Activated T-cell treated with anti-CD3 and anti-CD28 coated beads for 24 hours (primary cell): ENCODE results near the gene DQX1.

Source experiments
- DNase-seq: peaks from one replicate; pipeline ENCODE4 v3.0.0-alpha.2; 2020; ENCODE audit warnings: low read depth

Gene DQX1

GRCh38 chr2:74511104-74511989, 14.7 kb downstream of the DQX1 start:
- no peak for DNase-seq

GRCh38 chr2:74510272-74510671, 15.8 kb downstream of the DQX1 start:
- no peak for DNase-seq

GRCh38 chr2:74507926-74508520, 18.0 kb downstream of the DQX1 start:
- no peak for DNase-seq

GRCh38 chr2:74507145-74507925, 18.7 kb downstream of the DQX1 start, which contains the start of gene PCGF1:
Gene PCGF1, minus strand, starts transcription at chr2:74507695. Its CDS starts 27 bp downstream, at chr2:74507668.
- DNase-seq: peak; percentile 99

GRCh38 chr2:74505448-74506246, 20.4 kb downstream of the DQX1 start:
- DNase-seq: no peak

- DNase-seq: no peak
These were observed 21.4 kb downstream of the DQX1 start for GRCh38 chr2:74504591-74504990.

- DNase-seq: no peak
These were observed 22.2 kb downstream of the DQX1 start for GRCh38 chr2:74503506-74504475.

- no peak for DNase-seq
These were observed 23.1 kb downstream of the DQX1 start for GRCh38 chr2:74502720-74503505.

GRCh38 chr2:74502147-74502719, 23.8 kb downstream of the DQX1 start:
- no peak for DNase-seq

- no peak for DNase-seq
These were observed 24.5 kb downstream of the DQX1 start for GRCh38 chr2:74501335-74502071.

GRCh38 chr2:74500578-74500946, 25.5 kb downstream of the DQX1 start:
- DNase-seq: no peak

- no peak for DNase-seq
These were observed 26.0 kb downstream of the DQX1 start for GRCh38 chr2:74499940-74500577.

- no peak for DNase-seq
These were observed 26.6 kb downstream of the DQX1 start, which contains the start of gene LBX2 for GRCh38 chr2:74499267-74499939. Gene LBX2, minus strand, starts transcription at chr2:74499603. Its CDS starts 66 bp downstream, at chr2:74499537.

- DNase-seq: no peak
These were observed 27.3 kb downstream of the DQX1 start for GRCh38 chr2:74498500-74499266.

GRCh38 chr2:74497777-74498499, 28.1 kb downstream of the DQX1 start:
- DNase-seq: no peak
